HK-2 (cell line): ENCODE measurements around the gene LRRC25.
A peak's percentile ranks its signal among the peaks of the same experiment; 100 is the strongest.
"Not testable (repeated sequence)": the region's sequence is repeated elsewhere in the genome, so short reads cannot be mapped to it uniquely, and the experiment has no call there.

ENCODE experiments used
- DNase-seq: peaks from one replicate; pipeline ENCODE4 v3.0.0-alpha.2; 2018; ENCODE audit not compliant: unreplicated experiment

The LRRC25 gene

DNA sequence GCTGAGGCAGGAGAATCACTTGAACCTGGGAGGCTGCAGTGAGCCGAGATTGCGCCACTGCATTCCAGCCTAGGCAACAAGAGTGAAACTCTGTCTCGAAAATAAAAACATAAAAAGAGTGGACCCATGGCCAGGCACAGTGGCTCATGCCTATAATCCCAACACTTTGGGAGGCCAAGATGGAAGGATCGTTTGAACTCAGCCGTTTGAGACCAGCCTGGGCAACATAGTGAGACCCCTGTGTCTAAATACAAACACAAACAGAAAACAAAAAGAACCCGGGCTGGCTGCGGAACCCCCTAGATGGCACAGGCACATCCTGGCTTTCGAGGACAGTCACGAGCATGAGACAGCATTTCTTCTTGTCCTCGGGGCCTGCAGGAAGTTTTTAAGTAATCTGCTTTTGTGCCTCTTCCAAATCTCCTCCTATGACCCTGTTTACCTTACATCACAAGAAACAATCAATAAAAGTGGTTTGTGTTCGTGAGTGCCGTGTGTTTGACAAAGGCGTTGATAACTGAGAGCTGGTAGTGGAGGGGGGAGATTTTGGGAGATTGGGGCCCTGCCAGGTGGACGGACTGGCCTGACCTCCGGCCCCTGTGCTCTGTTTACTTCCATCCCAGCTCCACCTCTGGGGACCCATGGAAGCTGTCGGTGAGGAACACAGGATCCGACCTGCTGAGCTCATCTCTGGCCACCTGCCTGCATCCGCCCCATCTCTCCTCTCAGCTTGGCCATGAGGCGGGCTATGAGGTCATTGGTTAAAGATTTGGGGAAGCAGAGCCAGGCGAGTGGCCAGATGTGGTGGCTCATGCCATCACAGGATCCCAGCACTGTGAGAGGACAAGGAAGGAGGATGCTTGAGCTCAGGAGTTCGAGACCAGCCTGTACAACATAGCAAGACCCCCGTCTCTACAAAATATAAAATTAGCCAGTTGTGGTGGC, 17.3 kb downstream of the LRRC25 start:
- peak; percentile 83 for DNase-seq

- no peak for DNase-seq
Observed at GRCh38 chr19:18377026-18377425, 20.4 kb downstream of the LRRC25 start.

DNA sequence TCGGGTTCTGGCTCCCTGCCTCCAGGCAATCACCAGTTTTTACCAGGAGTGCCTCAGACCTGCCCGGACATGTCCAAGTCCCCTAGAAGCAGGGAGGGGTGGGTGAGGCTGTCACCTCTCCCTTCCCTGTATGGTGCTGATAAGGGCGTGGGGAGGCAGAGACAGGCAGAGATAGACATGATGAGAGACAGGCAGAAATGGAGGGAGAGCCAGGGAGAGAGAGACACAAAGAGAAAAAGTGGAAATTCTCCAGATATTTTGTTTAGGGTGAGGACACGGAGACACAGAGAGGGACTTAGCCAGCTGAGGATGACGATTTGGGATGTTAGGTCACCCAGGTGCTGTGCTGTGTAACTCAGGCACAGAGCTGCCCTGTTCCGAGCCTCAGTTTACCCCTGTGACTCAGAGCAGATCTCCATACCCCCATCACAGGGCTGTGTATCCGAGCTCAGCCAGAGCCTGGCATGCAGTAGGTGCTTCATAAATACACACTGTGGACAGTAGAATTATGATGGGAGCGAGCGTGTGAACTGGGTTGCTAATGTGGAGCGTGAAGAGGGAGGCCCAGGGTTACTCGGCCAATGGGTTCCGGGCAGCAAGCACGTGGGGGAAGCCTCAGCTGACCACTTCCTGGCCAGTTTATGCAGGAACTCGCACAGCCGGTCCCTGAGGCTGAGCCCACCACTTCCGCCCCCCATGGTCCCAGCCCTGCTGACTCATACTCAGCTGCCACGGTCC, 23.4 kb downstream of the LRRC25 start:
- peak; percentile 98 for DNase-seq

DNA sequence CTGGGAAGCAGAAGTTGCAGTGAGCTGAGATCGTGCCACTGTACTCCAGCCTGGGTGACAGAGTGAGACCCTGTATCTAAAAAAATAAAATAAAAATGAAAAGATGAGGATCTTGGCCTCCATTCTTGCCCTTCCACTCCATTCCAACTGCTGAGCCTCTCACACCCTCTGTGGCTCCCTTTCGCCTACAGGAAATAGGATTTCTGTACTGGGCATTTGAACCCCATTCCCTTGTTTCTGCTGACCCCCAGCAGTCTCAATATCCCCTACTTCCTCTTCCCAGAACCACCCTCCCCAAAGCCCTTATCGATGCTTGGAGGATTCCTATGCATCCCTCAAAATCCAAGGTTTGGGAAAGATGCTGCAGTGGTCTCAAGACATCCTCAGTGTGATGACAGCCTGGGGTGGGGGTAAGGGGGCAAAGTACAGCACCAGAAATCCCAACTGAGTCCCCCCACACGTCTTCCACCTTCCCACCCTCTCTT, 24.0 kb downstream of the LRRC25 start:
- no peak for DNase-seq

DNA sequence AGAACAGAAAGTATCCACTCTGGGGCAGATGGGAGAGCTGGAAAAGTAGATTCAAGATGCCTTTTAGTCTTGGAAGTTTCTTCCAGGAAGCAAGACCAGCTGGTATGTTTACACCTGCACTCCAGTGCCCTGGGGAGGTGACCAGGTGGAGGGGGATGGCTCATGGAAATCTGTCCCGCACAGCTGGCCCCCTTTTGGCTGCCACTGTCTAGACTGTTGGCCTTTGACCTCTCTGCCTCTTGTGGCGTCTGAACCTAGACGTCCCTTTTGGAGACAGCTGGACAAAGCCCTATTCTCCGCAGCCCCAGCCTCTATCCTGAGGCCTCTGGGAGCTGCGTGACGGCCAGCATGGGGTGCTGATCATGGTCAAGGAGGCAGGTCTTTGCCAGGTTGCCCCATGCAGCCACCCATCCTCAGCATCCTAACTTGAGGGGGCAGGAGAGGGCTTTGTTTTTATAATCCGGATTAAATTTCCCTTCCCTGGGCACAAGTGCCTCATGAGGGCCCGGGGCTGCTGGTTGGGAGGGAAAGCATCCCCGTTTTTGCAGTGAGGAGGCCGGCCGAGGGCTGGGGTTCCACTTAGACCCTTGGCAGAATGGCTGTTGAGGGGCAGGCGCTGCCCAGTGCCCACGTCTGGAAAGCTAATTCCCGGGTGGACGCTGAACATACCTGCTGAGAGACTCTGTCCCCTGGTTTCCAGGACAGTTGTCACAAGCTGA, 28.8 kb downstream of the LRRC25 start:
- DNase-seq, result no peak

- no peak for DNase-seq
Observed at GRCh38 chr19:18366021-18366435, 31.4 kb downstream of the LRRC25 start.

GRCh38 chr19:18364826-18365528, 32.4 kb downstream of the LRRC25 start:
- DNase-seq, result peak; percentile 82

- DNase-seq, result not testable (repeated sequence)
Observed at GRCh38 chr19:18364277-18364825, 33.1 kb downstream of the LRRC25 start.

DNA sequence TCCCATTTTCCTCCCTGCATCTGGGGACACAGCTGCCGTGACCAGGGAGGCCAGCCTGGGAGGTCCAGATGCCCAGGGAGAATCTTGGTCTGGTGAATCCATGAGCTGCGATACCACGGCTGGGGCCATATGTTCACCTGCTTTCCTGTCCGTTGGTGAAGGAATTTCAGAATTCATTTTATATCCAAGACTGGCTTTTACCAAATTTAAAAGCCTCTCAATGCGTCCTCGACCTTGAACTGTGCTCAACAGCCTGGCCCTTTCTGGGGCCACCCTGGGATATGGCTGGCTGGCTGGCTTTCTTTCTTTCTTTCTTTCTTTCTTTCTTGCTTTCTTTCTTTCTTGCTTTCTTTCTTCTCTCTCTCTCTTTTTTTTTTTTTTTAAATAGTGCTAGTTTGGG, 33.6 kb downstream of the LRRC25 start:
- DNase-seq, result no peak

DNA sequence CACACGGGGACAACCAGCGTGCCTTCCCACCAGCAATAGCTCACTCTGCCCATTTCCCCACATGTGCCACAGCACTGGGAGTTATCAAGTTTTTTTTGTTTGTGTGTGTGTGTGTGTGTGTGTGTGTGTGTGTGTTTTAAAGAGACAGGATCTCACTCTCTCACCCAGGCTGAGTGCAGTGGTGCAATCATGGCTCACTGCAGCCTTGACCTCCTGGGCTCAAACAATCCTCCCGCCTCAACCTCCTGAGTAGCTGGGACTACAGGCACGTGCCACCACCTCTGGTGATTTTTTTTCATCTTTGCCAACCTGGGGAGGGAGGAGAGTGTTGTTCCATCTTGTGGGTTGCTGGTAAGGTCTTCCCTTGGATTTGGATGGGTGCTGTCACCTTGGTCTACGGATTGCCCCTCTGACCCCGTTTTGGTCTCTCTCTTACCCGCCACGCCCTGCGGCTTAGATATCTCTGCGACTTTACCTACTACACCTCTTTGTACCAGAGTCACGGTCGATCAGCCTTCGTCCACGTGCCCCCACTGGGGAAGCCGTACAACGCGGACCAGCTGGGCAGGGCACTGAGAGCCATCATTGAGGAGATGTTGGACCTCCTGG, 34.4 kb downstream of the LRRC25 start:
- no peak for DNase-seq

DNA sequence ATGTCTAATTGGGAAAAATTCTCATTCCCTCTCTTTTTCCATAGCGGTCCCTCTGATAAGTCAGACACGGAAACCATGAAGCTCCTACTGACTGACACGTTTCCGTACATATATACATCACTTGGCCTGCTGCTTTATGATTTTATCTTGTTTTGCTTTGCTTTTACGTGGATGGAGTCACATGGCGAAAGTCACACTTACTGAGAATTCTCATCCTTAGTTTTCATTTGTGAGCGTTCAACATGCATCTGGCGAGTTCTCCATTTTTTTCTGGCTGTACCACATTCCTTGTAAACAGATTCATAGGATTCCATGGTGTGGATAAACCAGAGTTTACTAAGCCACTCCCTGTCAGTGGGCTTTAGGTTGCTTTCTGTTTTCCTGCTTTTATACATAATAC, 35.8 kb downstream of the LRRC25 start:
- DNase-seq, result no peak

GRCh38 chr19:18357041-18357440, 40.4 kb downstream of the LRRC25 start:
- no peak for DNase-seq

GRCh38 chr19:18354743-18355142, 42.7 kb downstream of the LRRC25 start:
- not testable (repeated sequence) for DNase-seq

- no peak for DNase-seq
Observed at GRCh38 chr19:18353378-18354005, 43.9 kb downstream of the LRRC25 start.

GRCh38 chr19:18351544-18351943, 45.9 kb downstream of the LRRC25 start:
- no peak for DNase-seq

DNA sequence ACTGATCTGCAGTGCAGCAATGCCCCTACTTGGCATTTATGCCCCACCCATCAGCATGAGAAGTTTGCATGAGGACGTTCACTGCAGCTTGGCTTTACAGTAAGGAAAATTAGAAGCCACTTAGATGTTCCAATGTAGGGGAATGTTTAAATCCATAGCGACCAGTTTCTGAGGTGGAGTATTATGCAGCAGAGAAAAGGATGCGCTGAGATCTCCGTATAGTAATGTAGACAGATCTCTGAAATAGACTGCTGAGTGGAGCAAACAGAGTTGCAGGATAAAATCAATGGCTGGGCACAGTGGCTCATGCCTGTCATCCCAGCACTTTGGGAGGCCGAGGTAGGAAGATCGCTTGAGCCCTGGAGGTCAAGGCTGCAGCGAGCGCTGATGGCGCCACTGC, 46.9 kb downstream of the LRRC25 start:
- DNase-seq, result no peak

DNA sequence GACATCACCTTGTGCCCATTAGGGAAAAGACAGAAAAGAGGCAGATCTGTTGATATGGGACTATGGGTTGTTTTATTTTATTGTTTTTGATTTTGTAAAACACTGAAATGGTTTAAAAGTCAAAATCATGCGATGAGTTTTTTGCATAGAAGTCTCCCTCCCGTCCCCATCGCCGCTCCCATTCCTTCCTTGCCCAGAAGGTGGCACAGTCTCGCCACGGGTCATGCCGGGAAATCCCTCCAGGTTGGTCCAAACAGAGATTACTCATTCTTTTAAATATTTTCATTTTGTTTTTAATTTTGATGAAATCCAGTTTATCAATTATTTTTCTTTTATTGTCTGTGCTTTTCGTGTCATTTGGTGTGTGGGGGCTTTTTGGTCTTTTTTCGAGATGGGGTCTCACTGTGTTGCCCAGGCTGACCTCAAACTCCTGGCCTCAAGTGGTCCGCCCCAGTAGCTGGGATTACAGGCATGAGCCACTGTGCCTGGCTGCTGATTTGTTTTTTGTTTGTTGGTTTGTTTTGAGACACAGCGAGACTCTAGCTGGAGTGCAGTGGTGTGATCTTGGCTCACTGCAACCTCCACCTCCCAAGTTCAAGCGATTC, 47.8 kb downstream of the LRRC25 start:
- DNase-seq, result peak; percentile 58

DNA sequence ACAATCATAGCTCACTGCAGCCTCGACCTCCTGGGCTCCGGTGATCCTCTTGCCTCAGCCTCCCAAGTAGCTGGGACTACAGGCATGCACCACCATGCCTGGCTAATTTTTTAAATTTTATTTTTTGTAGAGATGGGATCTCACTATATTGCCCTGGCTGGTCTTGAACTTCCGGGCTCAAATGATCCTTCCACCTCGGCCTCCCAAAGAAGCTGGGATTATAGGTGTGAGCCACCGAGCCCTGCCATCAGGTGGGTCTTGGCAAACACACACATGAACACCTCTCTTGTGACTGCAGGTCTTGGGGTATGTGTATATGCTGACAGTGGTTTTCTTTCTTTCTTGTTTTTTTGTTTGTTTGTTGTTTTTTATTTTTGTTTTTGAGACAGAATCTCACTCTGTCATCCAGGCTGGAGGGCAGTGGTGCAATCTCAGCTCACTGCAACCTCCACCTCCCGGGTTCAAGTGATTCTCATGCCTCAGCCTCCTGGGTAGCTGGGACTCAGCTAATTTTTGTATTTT, 48.5 kb downstream of the LRRC25 start:
- not testable (repeated sequence) for DNase-seq

GRCh38 chr19:18348171-18348570, 49.3 kb downstream of the LRRC25 start:
- DNase-seq, result no peak

DNA sequence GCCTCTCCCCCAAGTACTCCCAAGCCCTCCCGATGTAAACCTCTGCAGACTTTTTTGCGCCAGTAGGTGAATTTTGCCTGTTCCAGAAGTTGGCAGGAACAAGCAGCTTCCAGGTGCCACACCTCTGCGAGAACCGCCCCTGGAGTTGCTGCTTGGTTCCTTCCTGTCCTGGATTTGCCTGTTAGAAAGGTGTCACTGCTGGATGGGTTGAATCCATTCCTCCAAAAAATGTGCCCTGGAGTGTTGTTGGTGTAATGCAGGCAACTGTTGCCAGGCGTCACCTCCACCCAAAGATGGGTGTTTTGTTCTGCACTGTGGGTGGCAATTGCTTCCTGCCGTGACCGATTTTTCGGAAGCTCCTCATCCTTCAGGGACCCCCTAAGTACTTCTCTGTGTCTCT, 51.3 kb downstream of the LRRC25 start:
- no peak for DNase-seq
